Large intestine (tissue), 3 donors: ENCODE results near the gene CUX1. TPM values are rescaled to one million over a fixed set of nuclear protein-coding genes. Genes with fewer than 3 reads are reported as not detected.
"Not testable (repeated sequence)": the region's sequence is repeated elsewhere in the genome, so short reads cannot be mapped to it uniquely, and the experiment has no call there.

Experiments used
- DNase-seq, 2 donors: peaks; one replicate each; pipeline versions ENCODE4 v3.0.0 to v3.0.0-alpha.2; 2013
- H3K27ac ChIP-seq: one replicate; pipeline ENCODE4 v1.5.1; 2013; ENCODE audit warnings: low read length
- H3K27me3 ChIP-seq: 2 replicates; pipeline ENCODE4 v1.6.1; 2013; ENCODE audit warnings: low read length; ENCODE audit not compliant: control insufficient read depth, insufficient read depth
- H3K36me3 ChIP-seq: 2 replicates; pipeline ENCODE4 v1.6.1; 2013; ENCODE audit warnings: low read length; ENCODE audit not compliant: control insufficient read depth, insufficient read depth
- H3K4me1 ChIP-seq: one replicate; pipeline ENCODE4 v1.6.1; 2013; ENCODE audit warnings: low read length; ENCODE audit not compliant: control insufficient read depth, insufficient read depth
- H3K4me3 ChIP-seq: one replicate; pipeline ENCODE4 v1.5.1; 2013; ENCODE audit warnings: low read length
- H3K9me3 ChIP-seq: one replicate; pipeline ENCODE4 v1.6.1; 2013; ENCODE audit warnings: mild to moderate bottlenecking, low read depth, low read length, moderate library complexity; ENCODE audit not compliant: control insufficient read depth
- WGBS: methylation state at CpG from one replicate; pipeline ENCODE4 v1.1.5; 2013; ENCODE audit warnings: low lambda C conversion rate; ENCODE audit not compliant: insufficient coverage; 5-methylcytosine and 5-hydroxymethylcytosine counted together
- polyA plus RNA-seq: library from polyadenylated mRNA; unstranded; fragments of 120-200 nt; gene quantifications from one replicate; pipeline ENCODE4 v1.2.1, GENCODE V29; 2013

CUX1 gene
- polyA plus RNA-seq, 1 donor = 72.9 TPM

- WGBS = no CpG with 5 or more reads among the region's 36 CpGs
Measured at GRCh38 chr7:102292813-102293798, 475.7 kb downstream of the CUX1 start.

GRCh38 chr7:102294589-102294988, 477.2 kb downstream of the CUX1 start:
- H3K36me3 ChIP-seq = no peaks in the 10 kb centered on the region
- H3K9me3 ChIP-seq = no peaks in the 10 kb centered on the region
- H3K27me3 ChIP-seq = peaks cover 15% of the 10 kb centered on the region
- WGBS = no CpG with 5 or more reads among the region's 3 CpGs
- DNase-seq = no peak
- H3K4me3 ChIP-seq = no peak overlapping the region
- peaks cover 3% of the 10 kb centered on the region for H3K4me1 ChIP-seq
- no peak overlapping the region for H3K27ac ChIP-seq

More at GRCh38 chr7:102292813-102293798, 475.7 kb downstream of the CUX1 start:
- H3K27me3 ChIP-seq = peaks cover 12% of the 10 kb centered on the region
- H3K36me3 ChIP-seq = no peaks in the 10 kb centered on the region
- peaks cover 6% of the 10 kb centered on the region for H3K4me1 ChIP-seq
- no peak for DNase-seq
- no peak overlapping the region for H3K27ac ChIP-seq
- no peak overlapping the region for H3K4me3 ChIP-seq
- H3K9me3 ChIP-seq = no peaks in the 10 kb centered on the region

GRCh38 chr7:102295346-102296178, 478.1 kb downstream of the CUX1 start:
- WGBS = no CpG with 5 or more reads among the region's 12 CpGs

GRCh38 chr7:102296179-102296438, 478.7 kb downstream of the CUX1 start:
- no CpG with 5 or more reads among the region's 6 CpGs for WGBS

More at GRCh38 chr7:102295346-102296178, 478.1 kb downstream of the CUX1 start:
- H3K4me3 ChIP-seq = no peak overlapping the region
- peaks cover 25% of the 10 kb centered on the region for H3K27me3 ChIP-seq
- peaks cover 4% of the 10 kb centered on the region for H3K9me3 ChIP-seq
- H3K4me1 ChIP-seq = peaks cover 3% of the 10 kb centered on the region
- DNase-seq = peak in 1 of 2 donors; percentile 24
- H3K27ac ChIP-seq = no peak overlapping the region
- H3K36me3 ChIP-seq = no peaks in the 10 kb centered on the region

GRCh38 chr7:102296514-102296913, 479.1 kb downstream of the CUX1 start:
- peaks cover 3% of the 10 kb centered on the region for H3K4me1 ChIP-seq
- H3K36me3 ChIP-seq = no peaks in the 10 kb centered on the region
- peaks cover 32% of the 10 kb centered on the region for H3K27me3 ChIP-seq
- no peak for DNase-seq
- peaks cover 12% of the 10 kb centered on the region for H3K9me3 ChIP-seq
- H3K4me3 ChIP-seq = no peak overlapping the region
- no peak overlapping the region for H3K27ac ChIP-seq
- WGBS = 100% methylated on average over 1 of the region's 7 CpGs

More at GRCh38 chr7:102296179-102296438, 478.7 kb downstream of the CUX1 start:
- H3K27ac ChIP-seq = no peak overlapping the region
- peaks cover 3% of the 10 kb centered on the region for H3K4me1 ChIP-seq
- H3K4me3 ChIP-seq = no peak overlapping the region
- H3K27me3 ChIP-seq = peaks cover 29% of the 10 kb centered on the region
- H3K9me3 ChIP-seq = peaks cover 10% of the 10 kb centered on the region
- H3K36me3 ChIP-seq = no peaks in the 10 kb centered on the region
- DNase-seq = no peak

GRCh38 chr7:102297487-102298218, 480.2 kb downstream of the CUX1 start:
- Histone ChIP-seq H3K9me3 (peaks cover 12% of the 10 kb centered on the region), H3K36me3 (no peaks in the 10 kb centered on the region), H3K27ac (no peak overlapping the region), H3K27me3 (peaks cover 30% of the 10 kb centered on the region), H3K4me3 (no peak overlapping the region), H3K4me1 (peaks cover 3% of the 10 kb centered on the region)
- WGBS = 90% methylated on average over 4 of the region's 10 CpGs
- DNase-seq = no peak

GRCh38 chr7:102300643-102301221, 483.3 kb downstream of the CUX1 start:
- H3K36me3 ChIP-seq = no peaks in the 10 kb centered on the region

GRCh38 chr7:102301367-102301766, 483.9 kb downstream of the CUX1 start:
- peaks cover 12% of the 10 kb centered on the region for H3K9me3 ChIP-seq
- H3K27ac ChIP-seq, H3K36me3 ChIP-seq, H3K4me1 ChIP-seq, DNase-seq, H3K4me3 ChIP-seq: not testable (repeated sequence)
- H3K27me3 ChIP-seq = peaks cover 20% of the 10 kb centered on the region
- WGBS = no CpG with 5 or more reads among the region's 14 CpGs

More at GRCh38 chr7:102300643-102301221, 483.3 kb downstream of the CUX1 start:
- Histone ChIP-seq H3K27ac (no peak overlapping the region), H3K9me3 (peaks cover 12% of the 10 kb centered on the region), H3K27me3 (peaks cover 20% of the 10 kb centered on the region), H3K4me1 (no peaks in the 10 kb centered on the region), H3K4me3 (no peak overlapping the region)
- WGBS = no CpG with 5 or more reads among the region's 84 CpGs
- DNase-seq = peak in 1 of 2 donors; percentile 57

GRCh38 chr7:102302025-102302424, 484.6 kb downstream of the CUX1 start:
- DNase-seq = no peak
- no CpG with 5 or more reads among the region's 6 CpGs for WGBS
- Histone ChIP-seq H3K9me3 (peaks cover 12% of the 10 kb centered on the region), H3K4me3 (no peak overlapping the region), H3K36me3 (no peaks in the 10 kb centered on the region), H3K4me1 (peaks cover 5% of the 10 kb centered on the region), H3K27me3 (peaks cover 20% of the 10 kb centered on the region), H3K27ac (no peak overlapping the region)
